Stimulated activated memory B cell treated with anti-CD40 and anti-IgM and Interleukin-4, amounts not matched to agents 10 μg/mL and 1 μg/mL and 100 μg/mL, for 72 hours (primary cell): ENCODE data around the gene CT47C1.

Experiments
- ATAC-seq: fragments of 150-1000 bp; cut with Tn5 transposase; 2 replicates; pipeline ENCODE4 v1.10.0; 2021
- H3K27ac Mint-ChIP-seq: one replicate; pipeline ENCODE4 v1.8.0; 2022; ENCODE audit warnings: mild to moderate bottlenecking, mixed read lengths
- H3K27me3 Mint-ChIP-seq: one replicate; pipeline ENCODE4 v1.8.0; 2022; ENCODE audit warnings: mixed read lengths
- H3K36me3 Mint-ChIP-seq: one replicate; pipeline ENCODE4 v1.8.0; 2022; ENCODE audit warnings: mixed read lengths
- H3K4me1 Mint-ChIP-seq: one replicate; pipeline ENCODE4 v1.8.0; 2022; ENCODE audit warnings: mixed read lengths
- H3K4me3 Mint-ChIP-seq: one replicate; pipeline ENCODE4 v1.8.0; 2022; ENCODE audit warnings: mild to moderate bottlenecking, moderate library complexity, mixed read lengths
- H3K9me3 Mint-ChIP-seq: one replicate; pipeline ENCODE4 v1.8.0; 2022; ENCODE audit warnings: mixed read lengths

The CT47C1 gene

GRCh38 chrX:119095936-119096335 is 23.1 kb downstream of the CT47C1 start:
- H3K36me3 Mint-ChIP-seq: no peaks in the 10 kb centered on the region
- no peaks in the 10 kb centered on the region for H3K9me3 Mint-ChIP-seq
- no peak for ATAC-seq
- no peaks in the 10 kb centered on the region for H3K4me1 Mint-ChIP-seq
- no peaks in the 10 kb centered on the region for H3K27me3 Mint-ChIP-seq
- H3K27ac Mint-ChIP-seq: no peak overlapping the region
- no peak overlapping the region for H3K4me3 Mint-ChIP-seq

DNA sequence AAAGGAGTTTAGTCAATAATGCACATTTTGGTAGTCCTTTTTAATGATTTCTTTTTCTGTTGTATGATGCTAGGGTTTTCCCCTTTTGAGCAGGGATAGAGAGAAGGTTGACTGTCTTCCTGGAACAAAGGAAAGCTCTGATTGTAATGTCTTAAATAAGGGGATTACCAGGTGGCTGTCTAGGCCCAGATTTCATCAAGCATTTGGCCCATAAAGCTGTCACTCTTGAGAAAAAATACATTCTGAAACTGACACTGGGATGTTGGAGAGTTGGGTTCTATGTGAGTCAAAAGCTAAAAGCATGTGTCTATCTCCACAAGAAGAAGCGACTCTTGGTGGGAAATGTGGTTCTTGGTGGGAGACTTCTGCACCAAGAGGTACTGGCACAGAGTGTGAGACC is 28.4 kb downstream of the CT47C1 start:
- H3K4me3 Mint-ChIP-seq: no peak overlapping the region
- no peaks in the 10 kb centered on the region for H3K4me1 Mint-ChIP-seq
- H3K27ac Mint-ChIP-seq: no peak overlapping the region
- H3K27me3 Mint-ChIP-seq: no peaks in the 10 kb centered on the region
- no peak for ATAC-seq
- no peaks in the 10 kb centered on the region for H3K9me3 Mint-ChIP-seq
- H3K36me3 Mint-ChIP-seq: no peaks in the 10 kb centered on the region

- no peaks in the 10 kb centered on the region for H3K9me3 Mint-ChIP-seq
- no peak overlapping the region for H3K4me3 Mint-ChIP-seq
- no peak for ATAC-seq
- no peaks in the 10 kb centered on the region for H3K4me1 Mint-ChIP-seq
- H3K36me3 Mint-ChIP-seq: no peaks in the 10 kb centered on the region
- H3K27me3 Mint-ChIP-seq: no peaks in the 10 kb centered on the region
- H3K27ac Mint-ChIP-seq: no peak overlapping the region
Observed at GRCh38 chrX:119105826-119106225, 33.0 kb downstream of the CT47C1 start.

DNA sequence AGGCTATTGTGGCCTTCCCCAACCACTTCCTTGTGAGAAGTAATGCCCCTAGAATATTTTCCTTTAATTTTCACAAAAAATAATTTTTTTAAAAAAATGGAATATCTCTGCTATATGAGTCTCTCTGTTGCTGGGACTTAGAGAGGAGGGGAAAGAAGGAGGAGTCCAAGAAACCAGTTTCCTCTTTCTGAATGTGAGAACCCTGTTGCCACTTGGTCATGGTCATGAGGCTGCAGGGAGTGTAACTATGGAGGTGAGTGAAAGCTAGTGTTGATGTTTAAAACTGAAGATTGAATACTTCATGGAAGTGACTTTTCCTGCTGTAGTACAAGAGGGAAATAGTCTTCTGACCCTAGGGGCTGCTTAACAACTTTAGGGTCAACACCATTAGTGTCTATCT is 34.4 kb downstream of the CT47C1 start:
- Mint-ChIP-seq H3K36me3 (no peaks in the 10 kb centered on the region), H3K27ac (no peak overlapping the region), H3K4me3 (no peak overlapping the region), H3K9me3 (no peaks in the 10 kb centered on the region), H3K27me3 (no peaks in the 10 kb centered on the region), H3K4me1 (no peaks in the 10 kb centered on the region)
- no peak for ATAC-seq

DNA sequence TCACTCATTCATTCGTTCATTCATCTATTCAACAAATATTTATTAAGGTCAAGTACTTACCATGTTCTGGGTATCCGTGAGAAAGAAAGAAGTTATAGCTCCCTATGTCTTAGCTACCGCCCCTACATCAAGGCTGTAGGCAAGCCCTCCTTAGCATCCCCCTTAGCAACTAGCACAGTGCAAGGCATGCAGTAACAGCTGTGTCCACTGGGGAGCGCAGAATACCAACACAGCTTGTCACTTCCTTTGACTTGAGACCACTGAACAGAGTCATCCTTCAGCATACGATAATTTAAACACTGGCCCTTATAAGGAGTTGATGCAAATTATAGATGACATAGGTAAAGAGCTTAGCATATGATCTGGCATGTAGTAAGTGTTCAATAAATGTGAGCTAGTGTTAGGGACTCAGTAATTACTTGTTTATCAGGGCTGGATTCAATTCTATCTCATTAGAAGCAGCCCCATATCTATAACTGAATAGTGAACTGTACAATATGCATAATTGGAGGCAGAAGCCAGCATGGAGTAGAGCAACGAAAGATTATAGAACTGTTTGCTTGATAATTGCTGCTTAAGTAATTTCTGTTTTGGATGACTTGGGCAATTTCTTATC is 46.1 kb downstream of the CT47C1 start:
- H3K4me3 Mint-ChIP-seq: no peak overlapping the region
- no peaks in the 10 kb centered on the region for H3K27me3 Mint-ChIP-seq
- no peak overlapping the region for H3K27ac Mint-ChIP-seq
- no peaks in the 10 kb centered on the region for H3K36me3 Mint-ChIP-seq
- H3K4me1 Mint-ChIP-seq: no peaks in the 10 kb centered on the region
- ATAC-seq: peak; percentile 70
- no peaks in the 10 kb centered on the region for H3K9me3 Mint-ChIP-seq

- Mint-ChIP-seq H3K4me1 (no peaks in the 10 kb centered on the region), H3K27ac (no peak overlapping the region), H3K36me3 (no peaks in the 10 kb centered on the region), H3K27me3 (no peaks in the 10 kb centered on the region), H3K9me3 (no peaks in the 10 kb centered on the region), H3K4me3 (no peak overlapping the region)
- ATAC-seq: no peak
Observed at GRCh38 chrX:119121341-119121740, 48.5 kb downstream of the CT47C1 start.
